Adrenal gland (tissue), 12 donors: ENCODE results near the gene NAB2. TPM values are rescaled to one million over a fixed set of nuclear protein-coding genes. Genes with fewer than 3 reads are reported as not detected.

ENCODE experiments used
- DNase-seq, 7 donors: peaks; one replicate each; pipeline ENCODE4 v3.0.0-alpha.2; 2019 to 2020
- H3K27ac ChIP-seq, 5 donors: fragments of 200-600 bp; sonication (generic) in 4 of 5; 1 replicate in 3 of 5; 2 replicates in 2 of 5; pipeline versions ENCODE4 v1.5.1 to v1.8.0; 2016 to 2020; ENCODE audit warnings: mild to moderate bottlenecking in 1 of 5
- H3K27me3 ChIP-seq: fragments of 200-600 bp; 2 replicates; pipeline ENCODE4 v1.8.0; 2021
- H3K36me3 ChIP-seq, 2 donors: fragments of 200-600 bp; replicated peaks in 1 of 2; 1 replicate in 1 of 2; 2 replicates in 1 of 2; pipeline versions ENCODE4 v1.5.1 to v1.8.0; 2018 to 2022
- H3K4me1 ChIP-seq, 2 donors: fragments of 200-600 bp; replicated peaks in 1 of 2; 1 replicate in 1 of 2; 2 replicates in 1 of 2; pipeline versions ENCODE4 v1.5.1 to v1.8.0; 2018 to 2021
- H3K4me3 ChIP-seq, 4 donors: fragments of 200-600 bp; sonication (generic) in 3 of 4; one replicate each; pipeline ENCODE4 v1.5.1; 2016 to 2018
- H3K9me3 ChIP-seq, 3 donors: fragments of 200-600 bp; sonication (generic) in 1 of 3; replicated peaks in 1 of 3; 1 replicate in 2 of 3; 2 replicates in 1 of 3; pipeline versions ENCODE4 v1.5.1 to v1.8.0; 2016 to 2021
- CTCF ChIP-seq, 6 experiments: fragments of 450-650 bp in 4 of 6; fragments of 200-600 bp in 2 of 6; sonication (generic) in 1 of 6; IDR thresholded peaks; 1 replicate in 5 of 6; 2 replicates in 1 of 6; pipeline versions ENCODE4 v1.5.1 to v1.8.0; 2016 to 2021; ENCODE audit warnings: antibody characterized with exemption in 6 of 6, mild to moderate bottlenecking in 2 of 6, moderate library complexity in 1 of 6
- POLR2A ChIP-seq, 2 donors: fragments of 450-650 bp; IDR thresholded peaks; one replicate each; pipeline ENCODE4 v1.6.1; 2017; ENCODE audit warnings: antibody characterized with exemption in 2 of 2, mild to moderate bottlenecking in 2 of 2, moderate library complexity in 1 of 2
- WGBS, 4 donors: extraction: QIAGEN DNeasy Blood & Tissue Kit in 2 of 4; methylation state at CpG; one replicate each; pipeline versions ENCODE4 v1.1.5 to v1.1.7; 2013 to 2017; 5-methylcytosine and 5-hydroxymethylcytosine counted together
- intact Hi-C, 2 donors: fragments of 100-400 bp; cut with DNase I; formaldehyde crosslinking; loops; one replicate each; pipeline versions ENCODE4 v1.14.1 to v1.15.0; 2022 to 2023
- polyA plus RNA-seq, 3 donors: library from polyadenylated mRNA; stranded (reverse); fragments of 200-250 nt in 2 of 3; fragments of 350-450 nt in 1 of 3; fragmentation: Illumina TruSeq in 1 of 3; extraction: RNeasy Lipid Tissue Mini Kit (QIAGEN cat#74804) in 1 of 3; gene quantifications; one replicate each; pipeline ENCODE4 v1.2.3, GENCODE V29; 2013 to 2014
- total RNA-seq, 9 donors: library from RNA; depleted of rRNA in 4 of 9; stranded (reverse); fragments of >200 nt in 4 of 9; fragments of 120-200 nt in 1 of 9; fragmentation: NEBNext Ultra II Directional in 1 of 9; extraction: Animal tissue kit (Norgen Biotek cat#: 25700) in 1 of 9; gene quantifications; one replicate each; pipeline versions ENCODE4 v1.1.0 to v1.2.4, GENCODE V29; 2013 to 2023
- donor health status: healthy with polysubstance abuse.
- donor health status: Bipolar disorder and iron deficiency.
- donor health status: DM: yes; HTN: yes; CAD: no.
- donor health status: DM: no; HTN: no; CAD: no.
- donor health status: DM: no; HTN: no; CAD: no.
- donor health status: DM: yes; HTN: yes; CAD: no.

Gene NAB2
- total and polyA plus RNA-seq, 12 donors: 9.4 to 64.6 (median 18.7) TPM

GRCh38 chr12:57103856-57104255 is 14.9 kb downstream of the NAB2 start:
- H3K27me3 ChIP-seq: no peaks in the 10 kb centered on the region
- no peaks in the 10 kb centered on the region for H3K9me3 ChIP-seq
- H3K4me1 ChIP-seq: peaks cover 0 to 24% of the 10 kb centered on the region in 2 donors
- intact Hi-C loops: no loop called here
- H3K27ac ChIP-seq: no peak overlapping the region
- peaks cover 0 to 66% of the 10 kb centered on the region in 2 donors for H3K36me3 ChIP-seq
- WGBS, 4 donors: 80 to 91% (median 83%) methylated on average over 6 to 7 of the region's 7 CpGs
- TF ChIP-seq POLR2A (IDR thresholded peaks at IDR 0.05): no peak
- TF ChIP-seq CTCF (IDR thresholded peaks at IDR 0.05): no peak
- H3K4me3 ChIP-seq: no peak overlapping the region
- DNase-seq: no peak

- WGBS, 4 donors: 90 to 97% (median 94%) methylated on average over 11 to 12 of the region's 12 CpGs
- H3K4me1 ChIP-seq: peaks cover 4 to 30% of the 10 kb centered on the region in 2 donors
- peak in 1 of 7 donors; percentile 22 for DNase-seq
- no peak overlapping the region for H3K4me3 ChIP-seq
- H3K27me3 ChIP-seq: no peaks in the 10 kb centered on the region
- H3K36me3 ChIP-seq: peaks cover 0 to 60% of the 10 kb centered on the region in 2 donors
- intact Hi-C loops: no loop called here
- H3K9me3 ChIP-seq: no peaks in the 10 kb centered on the region
- no peak overlapping the region for H3K27ac ChIP-seq
- TF ChIP-seq CTCF (IDR thresholded peaks at IDR 0.05) (no peak), POLR2A (IDR thresholded peaks at IDR 0.05) (no peak)
These were observed 15.5 kb downstream of the NAB2 start for GRCh38 chr12:57104292-57104910.

GRCh38 chr12:57105011-57105753 is 16.3 kb downstream of the NAB2 start:
- peaks cover 12 to 37% of the 10 kb centered on the region in 2 donors for H3K4me1 ChIP-seq
- TF ChIP-seq POLR2A (IDR thresholded peaks at IDR 0.05) (no peak), CTCF (IDR thresholded peaks at IDR 0.05) (no peak)
- H3K4me3 ChIP-seq: no peak overlapping the region
- H3K27ac ChIP-seq: no peak overlapping the region
- H3K9me3 ChIP-seq: no peaks in the 10 kb centered on the region
- WGBS, 4 donors: 94 to 100% (median 96%) methylated on average over 2 to 14 of the region's 14 CpGs
- no peaks in the 10 kb centered on the region for H3K27me3 ChIP-seq
- H3K36me3 ChIP-seq: peaks cover 0 to 52% of the 10 kb centered on the region in 2 donors
- intact Hi-C loops: no loop called here
- peak in 1 of 7 donors; percentile 19 for DNase-seq

GRCh38 chr12:57106021-57106708 is 17.3 kb downstream of the NAB2 start:
- no peak overlapping the region for H3K27ac ChIP-seq
- no peaks in the 10 kb centered on the region for H3K9me3 ChIP-seq
- intact Hi-C loops: no loop called here
- no peaks in the 10 kb centered on the region for H3K27me3 ChIP-seq
- H3K36me3 ChIP-seq: peaks cover 0 to 50% of the 10 kb centered on the region in 2 donors
- peak in 2 of 7 donors; percentile 6 to 19 for DNase-seq
- no peak overlapping the region for H3K4me3 ChIP-seq
- TF ChIP-seq CTCF (IDR thresholded peaks at IDR 0.05) (no peak), POLR2A (IDR thresholded peaks at IDR 0.05) (no peak)
- peaks cover 12 to 37% of the 10 kb centered on the region in 2 donors for H3K4me1 ChIP-seq
- 72 to 83% (median 78%) methylated on average over 6 to 9 of the region's 9 CpGs for WGBS, 4 donors
